ENCODE measurements around the gene SLC22A25.

Gene SLC22A25

DNA sequence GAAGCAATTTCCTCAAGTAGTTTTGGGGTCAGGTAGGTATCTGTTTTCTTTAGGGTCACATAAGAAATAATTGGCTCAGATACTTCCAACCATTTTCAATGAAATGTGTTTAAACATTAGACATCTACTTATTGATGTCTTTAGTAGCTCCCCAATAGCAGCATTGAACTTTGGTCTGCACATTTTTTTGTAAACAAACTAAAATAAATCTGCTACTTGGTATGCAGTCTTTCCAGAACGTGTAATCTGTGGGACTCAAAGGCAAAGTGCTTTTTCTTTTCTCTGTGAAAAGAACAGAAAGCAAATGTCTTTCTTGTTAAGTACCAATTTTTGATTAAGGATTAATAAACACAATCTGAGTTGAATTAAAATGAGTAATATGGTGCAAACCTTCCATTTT lies 13.6 kb downstream of the SLC22A25 start:
- DNase-seq, result no peak

DNA sequence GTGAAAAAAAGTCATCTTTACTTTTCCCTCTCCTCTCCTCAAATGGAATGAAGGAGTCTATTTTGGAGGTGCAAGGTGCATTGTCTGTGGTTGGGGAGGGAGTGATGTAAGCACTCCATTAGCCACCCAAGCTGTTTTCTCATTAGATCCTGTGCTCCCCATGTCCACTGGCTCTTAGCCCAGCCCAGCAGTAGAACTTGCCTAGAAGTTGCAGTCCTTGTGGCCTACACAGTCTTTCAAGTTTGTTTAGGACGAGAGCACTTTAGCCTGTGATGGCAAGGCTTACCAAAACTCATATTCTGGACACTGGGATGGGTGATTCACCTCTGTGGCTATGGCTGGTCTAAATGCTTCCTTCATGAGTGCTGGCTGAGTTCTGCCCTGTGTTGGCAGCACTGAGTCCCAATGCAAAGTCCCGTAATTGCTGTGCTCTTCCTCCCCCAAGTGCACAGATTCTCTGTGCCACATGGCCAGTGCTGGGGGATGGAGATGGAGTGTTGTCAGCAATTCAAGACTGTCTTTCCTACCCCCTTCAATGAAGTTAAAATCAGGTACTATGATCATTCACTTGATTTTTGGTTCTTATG lies 15.8 kb downstream of the SLC22A25 start:
- no peak for DNase-seq

DNA sequence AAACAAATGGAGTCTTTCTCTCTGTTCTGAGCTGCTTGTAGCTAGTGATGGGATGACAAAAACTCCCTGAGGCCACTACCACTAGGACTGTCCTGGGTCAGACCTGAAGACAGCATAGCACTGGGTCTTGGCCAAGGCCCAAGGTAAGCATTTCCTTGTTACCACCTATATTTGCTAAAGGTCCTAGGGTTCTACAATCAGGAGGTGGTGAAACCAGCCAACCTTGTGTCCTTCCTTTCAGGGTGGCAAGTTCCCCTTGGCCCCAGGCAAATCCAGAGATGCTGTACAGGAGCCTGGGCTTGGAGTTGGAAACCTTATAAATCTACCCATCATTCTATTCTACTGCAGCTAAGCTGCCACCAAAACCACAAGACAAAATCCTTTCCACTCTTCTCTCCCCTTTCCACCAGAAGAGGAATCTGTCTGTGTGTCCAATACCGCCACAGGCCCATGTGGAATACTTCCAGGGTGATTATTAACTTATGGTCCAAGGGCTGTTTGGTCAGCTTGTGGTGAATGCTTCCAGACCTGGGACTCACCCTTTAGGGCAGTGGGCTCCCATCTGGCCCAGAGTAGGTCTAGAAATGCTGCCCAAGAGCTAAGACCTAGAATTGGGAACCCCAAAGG lies 16.8 kb downstream of the SLC22A25 start:
- no peak for DNase-seq

DNA sequence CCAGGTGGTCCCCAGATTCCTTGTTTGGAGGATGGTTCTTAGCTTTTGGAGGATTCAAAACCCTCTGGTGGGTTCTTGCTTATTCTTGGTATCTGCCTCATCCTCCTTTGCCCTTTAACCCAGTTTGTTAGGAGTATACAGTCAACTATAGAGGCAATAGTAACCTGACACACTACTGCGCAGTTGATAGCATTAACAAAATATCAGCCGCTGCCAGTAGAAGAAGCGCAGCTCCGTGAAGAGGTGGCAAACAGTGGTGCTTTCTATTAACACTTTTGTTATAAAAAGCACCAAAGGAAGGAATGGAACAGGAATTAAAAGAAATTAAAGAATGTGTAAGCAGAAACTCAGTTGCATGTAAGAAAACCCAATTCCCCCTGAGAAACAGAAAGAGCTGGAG lies 29.3 kb downstream of the SLC22A25 start:
- no peak for DNase-seq

DNA sequence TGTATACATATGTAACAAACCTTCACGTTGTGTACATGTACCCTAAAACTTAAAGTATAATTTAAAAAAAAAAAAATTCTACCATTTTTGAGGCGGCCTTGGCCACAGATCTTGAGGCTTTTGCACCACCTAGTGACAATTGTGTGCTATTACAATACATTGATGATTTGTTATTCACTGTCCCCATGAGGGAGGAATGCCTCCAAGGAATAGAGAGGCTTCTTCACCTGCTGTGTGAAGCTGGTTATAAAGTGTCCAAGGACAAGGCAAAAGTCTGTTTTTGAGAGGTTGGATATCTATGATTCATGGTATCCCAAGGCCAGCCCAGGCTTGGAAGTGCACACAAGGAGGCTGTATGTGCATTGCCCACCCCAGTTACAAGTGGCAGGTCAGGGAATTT lies 30.7 kb downstream of the SLC22A25 start:
- DNase-seq, result no peak

DNA sequence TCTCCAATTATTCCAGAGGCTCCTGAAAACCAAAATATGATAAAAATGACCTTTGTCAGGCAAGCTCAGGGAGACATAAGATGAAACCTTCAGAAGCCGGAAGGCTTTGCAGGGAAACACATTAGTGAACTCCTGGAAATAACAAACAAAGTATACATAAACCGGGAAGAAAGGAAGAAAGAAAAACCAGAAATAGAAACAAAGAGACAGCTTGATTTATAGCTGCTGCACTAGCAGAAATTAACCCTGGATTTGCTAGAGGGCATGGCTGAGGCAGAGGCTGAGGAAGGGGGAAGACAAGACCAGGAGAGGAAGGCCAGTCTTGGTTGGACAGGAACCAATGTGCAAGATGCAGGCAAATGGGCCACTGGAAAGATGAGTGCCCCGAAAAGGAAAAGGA lies 33.3 kb downstream of the SLC22A25 start:
- DNase-seq, result no peak
